Measurements from ENCODE around the gene STK32C. TPM values are rescaled to one million over a fixed set of nuclear protein-coding genes. Genes with fewer than 3 reads are reported as not detected.

STK32C gene
- total RNA-seq, 1 experiment from 2014 or later: 20.7 TPM

GRCh38 chr10:132203256-132204077, 104.3 kb downstream of the STK32C start:
- no peak overlapping the region for H3K27ac Mint-ChIP-seq (ENCODE audit: low read depth, unreplicated experiment)
- DNase-seq (ENCODE audit: unreplicated experiment): no peak
- intact Hi-C loops (cut with micrococcal nuclease): no loop called here
- no peak overlapping the region for H3K4me3 Mint-ChIP-seq (ENCODE audit: unreplicated experiment)
- no peaks in the 10 kb centered on the region for H3K9me3 Mint-ChIP-seq (ENCODE audit: unreplicated experiment)
- TF ChIP-seq CTCF (IDR thresholded peaks at IDR 0.05; ENCODE audit: unreplicated experiment): no peak
- ChIA-PET CTCF (no interaction called here), POLR2A (no interaction called here)
- no peaks in the 10 kb centered on the region for H3K4me1 Mint-ChIP-seq (ENCODE audit: insufficient read depth, unreplicated experiment)
- BruUV-seq (replicated peaks): no TSS peak
- H3K27me3 Mint-ChIP-seq (ENCODE audit: insufficient read depth, unreplicated experiment): no peaks in the 10 kb centered on the region
- peaks cover 4% of the 10 kb centered on the region for H3K36me3 Mint-ChIP-seq (ENCODE audit: insufficient read depth, unreplicated experiment)

- ChIA-PET CTCF (interaction anchor here (0.6 kb wide), 1 partner anchor 140 kb away, joined by 4 read pairs; no protein-coding TSS in a partner anchor), POLR2A (no interaction called here)
- no peak overlapping the region for H3K27ac Mint-ChIP-seq (ENCODE audit: low read depth, unreplicated experiment)
- TF ChIP-seq CTCF (IDR thresholded peaks at IDR 0.05; ENCODE audit: unreplicated experiment): no peak
- no peaks in the 10 kb centered on the region for H3K27me3 Mint-ChIP-seq (ENCODE audit: insufficient read depth, unreplicated experiment)
- H3K4me1 Mint-ChIP-seq (ENCODE audit: insufficient read depth, unreplicated experiment): no peaks in the 10 kb centered on the region
- DNase-seq (ENCODE audit: unreplicated experiment): no peak
- intact Hi-C loops (cut with micrococcal nuclease): no loop called here
- H3K4me3 Mint-ChIP-seq (ENCODE audit: unreplicated experiment): no peak overlapping the region
- no peaks in the 10 kb centered on the region for H3K9me3 Mint-ChIP-seq (ENCODE audit: unreplicated experiment)
- BruUV-seq (replicated peaks): no TSS peak
- H3K36me3 Mint-ChIP-seq (ENCODE audit: insufficient read depth, unreplicated experiment): peaks cover 4% of the 10 kb centered on the region
Observed at GRCh38 chr10:132202070-132202970, 105.4 kb downstream of the STK32C start.

GRCh38 chr10:132201111-132201969, 106.4 kb downstream of the STK32C start:
- POLR2A ChIA-PET: no interaction called here
- H3K27ac Mint-ChIP-seq (ENCODE audit: low read depth, unreplicated experiment): no peak overlapping the region
- intact Hi-C loops (cut with micrococcal nuclease): no loop called here
- CTCF ChIA-PET: interaction anchor here (0.6 kb wide), 2 partner anchors 47 to 141 kb away, joined by 3 to 4 read pairs; no protein-coding TSS in a partner anchor
- no peak for TF ChIP-seq CTCF (IDR thresholded peaks at IDR 0.05; ENCODE audit: unreplicated experiment)
- DNase-seq (ENCODE audit: unreplicated experiment): no peak
- no peaks in the 10 kb centered on the region for H3K4me1 Mint-ChIP-seq (ENCODE audit: insufficient read depth, unreplicated experiment)
- H3K9me3 Mint-ChIP-seq (ENCODE audit: unreplicated experiment): no peaks in the 10 kb centered on the region
- H3K36me3 Mint-ChIP-seq (ENCODE audit: insufficient read depth, unreplicated experiment): peaks cover under 1% of the 10 kb centered on the region
- no TSS peak for BruUV-seq (replicated peaks)
- no peak overlapping the region for H3K4me3 Mint-ChIP-seq (ENCODE audit: unreplicated experiment)
- H3K27me3 Mint-ChIP-seq (ENCODE audit: insufficient read depth, unreplicated experiment): no peaks in the 10 kb centered on the region
